Measurements from ENCODE around the gene ZKSCAN5. TPM values are rescaled to one million over a fixed set of nuclear protein-coding genes. Genes with fewer than 3 reads are reported as not detected.
"Not testable (repeated sequence)": the region's sequence is repeated elsewhere in the genome, so short reads cannot be mapped to it uniquely, and the experiment has no call there.

Gene ZKSCAN5
- total RNA-seq, 2 donors from 2014 or later = 5.6 to 6.6 TPM

DNA sequence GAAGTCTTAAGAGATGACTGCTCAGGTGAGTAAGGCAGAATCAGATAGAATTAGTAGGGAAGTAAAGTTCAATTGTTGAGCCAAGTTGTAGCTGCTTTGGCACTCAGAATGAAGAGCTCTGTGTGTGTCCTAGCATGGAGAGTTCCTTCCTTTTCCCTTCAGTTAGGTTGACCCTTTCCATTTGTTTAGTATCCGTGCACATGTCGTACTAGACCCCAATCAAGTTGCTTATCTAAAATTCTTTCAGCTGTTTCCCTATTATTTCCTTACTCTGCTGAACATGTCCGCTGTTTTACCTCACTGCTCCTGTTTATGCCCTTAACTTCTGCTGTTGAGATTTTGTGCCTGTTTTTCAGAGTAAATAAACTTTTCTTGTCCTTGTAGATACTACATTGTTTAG, 67.3 kb downstream of the ZKSCAN5 start:
- Histone ChIP-seq H3K9ac (ENCODE audit: low read depth in 2 of 2, low read length in 2 of 2) (no peak overlapping the region), H3K27ac (no peak overlapping the region), H3K36me3 (peaks cover 20% of the 10 kb centered on the region), H3K4me1 (no peaks in the 10 kb centered on the region), H3K27me3 (no peaks in the 10 kb centered on the region), H3K4me3 (no peak overlapping the region), H3K9me3 (no peaks in the 10 kb centered on the region)
- intact Hi-C loops (cut with DNase I) = no loop called here
- TF ChIP-seq, protein P1, sequence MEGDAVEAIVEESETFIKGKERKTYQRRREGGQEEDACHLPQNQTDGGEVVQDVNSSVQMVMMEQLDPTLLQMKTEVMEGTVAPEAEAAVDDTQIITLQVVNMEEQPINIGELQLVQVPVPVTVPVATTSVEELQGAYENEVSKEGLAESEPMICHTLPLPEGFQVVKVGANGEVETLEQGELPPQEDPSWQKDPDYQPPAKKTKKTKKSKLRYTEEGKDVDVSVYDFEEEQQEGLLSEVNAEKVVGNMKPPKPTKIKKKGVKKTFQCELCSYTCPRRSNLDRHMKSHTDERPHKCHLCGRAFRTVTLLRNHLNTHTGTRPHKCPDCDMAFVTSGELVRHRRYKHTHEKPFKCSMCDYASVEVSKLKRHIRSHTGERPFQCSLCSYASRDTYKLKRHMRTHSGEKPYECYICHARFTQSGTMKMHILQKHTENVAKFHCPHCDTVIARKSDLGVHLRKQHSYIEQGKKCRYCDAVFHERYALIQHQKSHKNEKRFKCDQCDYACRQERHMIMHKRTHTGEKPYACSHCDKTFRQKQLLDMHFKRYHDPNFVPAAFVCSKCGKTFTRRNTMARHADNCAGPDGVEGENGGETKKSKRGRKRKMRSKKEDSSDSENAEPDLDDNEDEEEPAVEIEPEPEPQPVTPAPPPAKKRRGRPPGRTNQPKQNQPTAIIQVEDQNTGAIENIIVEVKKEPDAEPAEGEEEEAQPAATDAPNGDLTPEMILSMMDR (IDR thresholded peaks at IDR 0.05) = no peak
- no peak for DNase-seq

DNA sequence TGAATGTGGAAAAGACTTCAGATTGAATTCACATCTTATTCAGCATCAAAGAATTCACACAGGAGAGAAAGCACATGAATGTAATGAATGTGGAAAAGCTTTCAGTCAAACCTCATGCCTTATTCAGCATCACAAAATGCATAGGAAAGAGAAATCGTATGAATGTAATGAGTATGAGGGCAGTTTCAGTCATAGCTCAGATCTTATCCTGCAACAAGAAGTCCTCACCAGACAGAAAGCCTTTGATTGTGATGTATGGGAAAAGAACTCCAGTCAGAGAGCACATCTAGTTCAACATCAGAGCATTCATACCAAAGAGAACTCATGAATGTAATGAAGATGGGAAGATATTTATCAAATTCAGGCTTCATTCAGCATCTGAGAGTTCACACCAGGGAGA, 68.8 kb downstream of the ZKSCAN5 start:
- H3K9ac ChIP-seq (ENCODE audit: low read depth in 2 of 2, low read length in 2 of 2) = no peak overlapping the region
- peaks cover 20% of the 10 kb centered on the region for H3K36me3 ChIP-seq
- TF ChIP-seq, protein P1 (IDR thresholded peaks at IDR 0.05) = no peak
- no peak for DNase-seq
- intact Hi-C loops (cut with DNase I) = no loop called here
- no peak overlapping the region for H3K27ac ChIP-seq
- H3K4me3 ChIP-seq = no peak overlapping the region
- H3K4me1 ChIP-seq = no peaks in the 10 kb centered on the region
- H3K27me3 ChIP-seq = no peaks in the 10 kb centered on the region
- H3K9me3 ChIP-seq = no peaks in the 10 kb centered on the region

DNA sequence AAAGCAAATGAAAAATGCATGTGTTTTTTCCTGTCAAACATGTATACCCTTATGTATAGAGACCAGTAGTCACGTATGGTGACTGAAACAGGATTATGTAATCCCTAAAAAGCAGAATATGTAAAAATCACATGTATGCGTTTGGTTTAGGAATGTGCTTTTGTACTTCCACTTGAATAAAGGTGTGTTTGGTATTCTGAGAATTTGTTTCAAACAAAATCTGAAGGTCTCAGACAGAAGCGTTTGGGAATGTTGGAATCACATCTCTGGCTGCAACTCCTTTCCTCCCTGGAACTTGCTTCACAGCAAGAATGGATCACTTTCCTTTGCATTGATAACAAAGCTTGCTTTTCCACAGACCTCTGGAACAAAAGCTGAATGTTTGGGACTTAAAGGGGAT, 71.8 kb downstream of the ZKSCAN5 start:
- H3K27ac ChIP-seq = no peak overlapping the region
- no peak for DNase-seq
- TF ChIP-seq, protein P1 (IDR thresholded peaks at IDR 0.05) = no peak
- no peaks in the 10 kb centered on the region for H3K27me3 ChIP-seq
- H3K9ac ChIP-seq (ENCODE audit: low read depth in 2 of 2, low read length in 2 of 2) = no peak overlapping the region
- H3K9me3 ChIP-seq = no peaks in the 10 kb centered on the region
- H3K4me1 ChIP-seq = no peaks in the 10 kb centered on the region
- no peak overlapping the region for H3K4me3 ChIP-seq
- peaks cover 13% of the 10 kb centered on the region for H3K36me3 ChIP-seq
- intact Hi-C loops (cut with DNase I) = no loop called here

DNA sequence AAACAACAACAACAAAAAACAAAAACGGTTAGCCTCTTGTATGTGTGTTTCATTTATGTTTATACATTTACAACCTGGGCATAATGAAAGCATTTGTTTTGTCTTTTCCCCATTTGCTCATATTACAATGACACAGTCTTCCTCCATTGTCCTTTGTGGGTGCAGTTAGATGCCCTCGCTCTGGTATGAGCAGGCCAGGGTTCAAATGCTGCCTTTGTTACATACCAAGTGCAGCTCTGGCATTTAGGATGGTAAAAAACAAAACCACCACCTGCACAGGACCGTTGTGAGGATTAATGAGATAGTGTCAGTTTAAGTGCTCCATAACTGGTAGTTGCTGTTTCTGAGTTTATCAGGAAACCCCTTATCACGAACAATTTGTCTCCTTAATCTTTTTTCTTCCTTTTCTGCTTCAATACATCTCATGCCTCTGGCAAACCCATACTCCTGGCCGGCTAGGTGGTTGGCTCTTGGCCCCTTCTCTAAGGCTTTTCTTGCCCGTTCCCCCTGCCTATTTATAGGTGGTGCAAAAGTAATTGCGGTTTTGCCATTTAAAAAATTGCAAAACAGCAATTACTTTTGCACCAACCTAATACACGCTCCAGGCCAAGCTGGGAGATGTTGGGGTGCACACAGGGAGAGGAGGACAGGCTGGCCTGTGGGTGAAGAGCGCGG, 75.0 kb downstream of the ZKSCAN5 start:
- Histone ChIP-seq H3K9ac (ENCODE audit: low read depth in 2 of 2, low read length in 2 of 2) (peak overlapping the region; percentile 59 to 72), H3K27ac (no peak overlapping the region), H3K36me3 (no peaks in the 10 kb centered on the region), H3K27me3 (no peaks in the 10 kb centered on the region), H3K4me1 (no peaks in the 10 kb centered on the region), H3K9me3 (no peaks in the 10 kb centered on the region), H3K4me3 (peak overlapping the region; percentile 57)
- DNase-seq = no peak
- intact Hi-C loops (cut with DNase I) = no loop called here
- TF ChIP-seq, protein P1 (IDR thresholded peaks at IDR 0.05) = no peak

DNA sequence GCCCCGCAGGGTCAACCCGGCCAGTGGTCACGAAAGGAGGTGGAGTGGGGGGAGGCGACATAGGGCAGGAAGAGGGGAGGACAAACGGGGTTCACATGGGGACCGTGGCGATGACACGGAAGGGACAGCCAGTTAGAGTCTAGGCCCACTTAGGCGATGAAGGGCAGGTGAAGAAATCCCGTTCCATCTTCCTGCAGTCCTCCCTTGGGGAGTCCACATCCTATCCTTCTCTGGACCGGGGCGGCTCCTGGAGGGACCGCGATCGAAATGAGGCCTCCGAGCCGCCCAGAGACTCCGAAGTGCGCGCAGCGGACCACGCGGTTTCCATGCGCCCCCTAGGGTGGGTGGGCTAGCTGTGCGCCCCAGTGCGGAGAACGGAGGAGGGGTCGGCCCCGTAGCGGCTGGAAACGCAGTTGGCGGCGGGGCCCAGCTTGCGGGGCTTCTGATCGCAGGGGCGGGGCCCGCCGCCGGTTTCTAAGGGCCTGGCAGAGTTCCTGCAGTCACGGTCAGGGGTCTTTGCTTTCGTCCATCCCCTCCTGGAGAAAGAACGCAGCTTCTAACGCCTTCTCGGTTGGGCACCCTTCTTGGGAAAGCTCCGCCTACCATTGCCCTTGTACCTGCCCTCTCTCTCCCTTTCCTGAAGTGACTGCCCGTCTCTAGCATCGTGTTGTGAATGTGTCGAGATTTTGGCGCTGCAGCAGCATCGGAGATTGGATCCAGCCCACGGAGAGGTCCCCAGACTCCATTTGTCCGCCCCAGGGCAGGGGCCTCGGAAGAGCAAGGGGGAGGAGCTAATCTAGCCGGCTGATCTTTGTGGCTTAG, 75.7 kb downstream of the ZKSCAN5 start:
- H3K27ac ChIP-seq = no peak overlapping the region
- H3K4me3 ChIP-seq = peak overlapping the region; percentile 57
- H3K9ac ChIP-seq (ENCODE audit: low read depth in 2 of 2, low read length in 2 of 2) = peak overlapping the region; percentile 59 to 72

DNA sequence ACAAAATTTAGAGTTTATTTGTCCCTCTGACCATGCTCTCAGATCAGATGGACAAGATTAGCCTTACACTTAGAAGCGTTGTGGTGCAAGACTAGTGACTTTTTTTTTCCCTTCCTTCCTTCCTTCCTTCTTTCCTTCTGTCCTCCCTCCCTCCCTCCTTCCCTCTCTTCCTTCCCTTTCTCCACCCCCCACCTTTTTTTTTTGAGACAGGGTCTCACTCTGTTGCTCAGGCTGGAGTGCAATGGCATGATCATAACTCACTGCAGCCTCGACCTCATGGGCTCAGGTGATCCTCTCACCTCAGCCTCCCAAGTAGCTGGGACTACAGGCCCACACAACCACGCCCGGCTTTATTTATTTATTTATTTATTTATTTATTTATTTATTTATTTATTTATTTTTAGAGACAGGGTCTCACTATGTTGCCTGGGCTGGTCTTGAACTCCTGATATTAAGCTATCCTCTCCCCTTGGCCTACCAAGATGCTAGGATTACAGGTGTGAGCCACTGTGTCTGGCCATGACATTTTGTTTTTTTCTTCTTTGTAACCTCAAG, 76.4 kb downstream of the ZKSCAN5 start:
- H3K4me3 ChIP-seq = peak overlapping the region; percentile 57
- H3K9me3 ChIP-seq; H3K27ac ChIP-seq; H3K27me3 ChIP-seq; H3K36me3 ChIP-seq; intact Hi-C loops (cut with DNase I); H3K4me1 ChIP-seq; DNase-seq: not testable (repeated sequence)
- H3K9ac ChIP-seq (ENCODE audit: low read depth in 2 of 2, low read length in 2 of 2) = peak overlapping the region in 1 of 2 donors; percentile 59

More for the DNA sequence above, 75.7 kb downstream of the ZKSCAN5 start:
- H3K27me3 ChIP-seq = no peaks in the 10 kb centered on the region
- DNase-seq = peak; percentile 27
- intact Hi-C loops (cut with DNase I) = no loop called here
- H3K9me3 ChIP-seq = no peaks in the 10 kb centered on the region
- TF ChIP-seq, protein P1 (IDR thresholded peaks at IDR 0.05) = no peak
- H3K4me1 ChIP-seq = no peaks in the 10 kb centered on the region
- no peaks in the 10 kb centered on the region for H3K36me3 ChIP-seq
